Osteoblast (primary cell): ENCODE results near the gene TSPAN17. TPM values are rescaled to one million over a fixed set of nuclear protein-coding genes. Genes with fewer than 3 reads are reported as not detected.

Experiments
- DNase-seq: peaks from one replicate; pipeline ENCODE4 v3.0.0; 2011; ENCODE audit warnings: low spot score, mixed read lengths; ENCODE audit not compliant: insufficient read length; ENCODE audit errors: missing footprints
- H2AFZ ChIP-seq: 2 replicates; pipeline ENCODE4 v1.6.0; 2011; ENCODE audit warnings: mild to moderate bottlenecking, low read length
- H3K27ac ChIP-seq: 2 replicates; pipeline ENCODE4 v1.5.1; 2011; ENCODE audit warnings: mild to moderate bottlenecking, low read depth, low read length, moderate library complexity
- H3K27me3 ChIP-seq: 2 replicates; pipeline ENCODE4 v1.6.0; 2012; ENCODE audit warnings: mild to moderate bottlenecking, control low read depth, inconsistent platforms, low read length, moderate library complexity; ENCODE audit not compliant: insufficient read depth
- H3K36me3 ChIP-seq: 2 replicates; pipeline ENCODE4 v1.5.1; 2011; ENCODE audit warnings: mild to moderate bottlenecking, low read length, control low read depth, moderate library complexity; ENCODE audit not compliant: insufficient read depth
- H3K4me1 ChIP-seq: 2 replicates; pipeline ENCODE4 v1.5.1; 2011; ENCODE audit warnings: mild to moderate bottlenecking, low read length, control low read depth, moderate library complexity; ENCODE audit not compliant: insufficient read depth
- H3K4me2 ChIP-seq: 2 replicates; pipeline ENCODE4 v1.6.0; 2011; ENCODE audit warnings: mild to moderate bottlenecking, low read length; ENCODE audit not compliant: insufficient read depth
- H3K4me3 ChIP-seq: fragments of 200-600 bp; sonication (generic); 3 replicates; pipeline ENCODE4 v1.5.1; 2012; ENCODE audit warnings: mild to moderate bottlenecking, low read length, inconsistent platforms; ENCODE audit not compliant: insufficient read depth
- H3K79me2 ChIP-seq: 2 replicates; pipeline ENCODE4 v1.6.0; 2012; ENCODE audit warnings: mild to moderate bottlenecking, low read length, control low read depth, inconsistent platforms; ENCODE audit not compliant: insufficient read depth
- H3K9me3 ChIP-seq: 2 replicates; pipeline ENCODE4 v1.5.1; 2011; ENCODE audit warnings: low read depth, low read length, control low read depth
- H4K20me1 ChIP-seq: 2 replicates; pipeline ENCODE4 v1.6.0; 2012; ENCODE audit warnings: mild to moderate bottlenecking, low read length, control low read depth; ENCODE audit not compliant: insufficient read depth
- total RNA-seq: library from RNA; depleted of rRNA; stranded (reverse); fragments of >200 nt; gene quantifications from 2 replicates; pipeline ENCODE4 v1.2.3, GENCODE V29; 2012
- TF ChIP-seq, protein P1 (sequence below): IDR thresholded peaks from 2 replicates; pipeline ENCODE4 v1.5.1; 2011; ENCODE audit warnings: mild to moderate bottlenecking, low read depth, low read length, moderate library complexity; ENCODE audit errors: extremely low read depth

The TSPAN17 gene
- total RNA-seq, 1 donor = 26.1 TPM

DNA sequence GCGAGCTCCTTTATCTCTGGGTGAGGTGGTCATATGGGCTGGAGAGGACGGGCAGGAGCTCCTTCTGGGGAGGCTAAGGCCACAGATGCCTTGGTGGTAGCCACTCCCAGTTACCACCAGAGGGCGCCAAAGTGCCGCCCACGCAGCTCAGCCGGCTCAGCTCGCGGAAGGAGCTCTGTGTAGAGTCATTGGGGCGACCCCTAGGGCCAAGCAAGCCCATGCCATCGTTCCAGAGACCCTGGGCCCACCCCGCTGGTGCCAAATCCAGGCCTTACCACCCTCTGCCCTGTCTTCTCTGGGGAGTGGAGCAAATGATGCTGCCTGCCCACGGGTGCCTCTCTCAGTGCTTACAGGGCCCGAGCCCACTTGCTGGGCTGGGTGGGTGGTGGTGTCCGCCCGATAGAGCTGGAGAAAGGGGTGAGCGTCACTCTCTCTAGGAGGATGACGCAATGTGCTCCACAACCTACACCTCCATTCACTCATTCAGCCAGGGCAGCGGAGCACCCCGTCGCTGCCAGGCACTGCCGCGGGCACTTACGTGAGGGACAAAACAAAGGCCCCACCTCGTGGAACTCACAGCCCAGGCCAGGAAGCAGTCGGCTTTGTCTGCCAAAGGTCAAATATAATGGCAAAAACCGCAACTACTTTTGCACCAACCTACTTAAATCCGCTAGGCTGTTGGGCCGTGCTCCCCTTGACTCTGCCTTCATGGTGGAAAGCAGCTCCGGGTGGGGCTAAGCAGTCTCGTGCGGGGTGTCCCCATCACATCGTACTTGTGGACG is 13.8 kb downstream of the TSPAN17 start:
- Histone ChIP-seq H3K4me1 (peaks cover 13% of the 10 kb centered on the region), H3K27me3 (peaks cover 29% of the 10 kb centered on the region), H3K27ac (no peak overlapping the region), H3K36me3 (no peaks in the 10 kb centered on the region), H3K4me2 (peak overlapping the region; percentile 28), H2AFZ (no peak overlapping the region), H3K79me2 (no peaks in the 10 kb centered on the region), H3K9me3 (no peaks in the 10 kb centered on the region), H3K4me3 (no peak overlapping the region), H4K20me1 (peaks cover 7% of the 10 kb centered on the region)
- TF ChIP-seq, protein P1, sequence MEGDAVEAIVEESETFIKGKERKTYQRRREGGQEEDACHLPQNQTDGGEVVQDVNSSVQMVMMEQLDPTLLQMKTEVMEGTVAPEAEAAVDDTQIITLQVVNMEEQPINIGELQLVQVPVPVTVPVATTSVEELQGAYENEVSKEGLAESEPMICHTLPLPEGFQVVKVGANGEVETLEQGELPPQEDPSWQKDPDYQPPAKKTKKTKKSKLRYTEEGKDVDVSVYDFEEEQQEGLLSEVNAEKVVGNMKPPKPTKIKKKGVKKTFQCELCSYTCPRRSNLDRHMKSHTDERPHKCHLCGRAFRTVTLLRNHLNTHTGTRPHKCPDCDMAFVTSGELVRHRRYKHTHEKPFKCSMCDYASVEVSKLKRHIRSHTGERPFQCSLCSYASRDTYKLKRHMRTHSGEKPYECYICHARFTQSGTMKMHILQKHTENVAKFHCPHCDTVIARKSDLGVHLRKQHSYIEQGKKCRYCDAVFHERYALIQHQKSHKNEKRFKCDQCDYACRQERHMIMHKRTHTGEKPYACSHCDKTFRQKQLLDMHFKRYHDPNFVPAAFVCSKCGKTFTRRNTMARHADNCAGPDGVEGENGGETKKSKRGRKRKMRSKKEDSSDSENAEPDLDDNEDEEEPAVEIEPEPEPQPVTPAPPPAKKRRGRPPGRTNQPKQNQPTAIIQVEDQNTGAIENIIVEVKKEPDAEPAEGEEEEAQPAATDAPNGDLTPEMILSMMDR = peak; percentile 94
- DNase-seq = peak; percentile 99

DNA sequence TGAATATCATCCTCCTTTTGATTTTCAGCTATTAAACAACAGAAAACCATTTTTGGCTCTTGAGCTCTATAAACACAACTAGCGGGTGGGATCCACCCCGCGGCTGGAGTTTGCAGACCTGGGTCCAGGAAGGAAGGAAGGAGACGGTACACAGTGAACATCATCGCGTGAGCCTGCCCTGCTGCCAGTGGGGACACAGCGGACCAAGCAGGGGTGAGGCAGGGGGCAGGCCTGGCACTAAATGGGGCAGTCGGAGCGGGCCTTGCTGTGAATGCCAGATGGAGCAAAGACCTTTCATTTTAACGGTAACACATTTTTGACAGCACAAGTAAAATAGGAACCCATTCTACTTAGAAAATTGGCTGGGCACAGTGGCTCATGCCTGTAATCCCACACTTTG is 14.4 kb downstream of the TSPAN17 start:
- no peak overlapping the region for H3K4me3 ChIP-seq

DNA sequence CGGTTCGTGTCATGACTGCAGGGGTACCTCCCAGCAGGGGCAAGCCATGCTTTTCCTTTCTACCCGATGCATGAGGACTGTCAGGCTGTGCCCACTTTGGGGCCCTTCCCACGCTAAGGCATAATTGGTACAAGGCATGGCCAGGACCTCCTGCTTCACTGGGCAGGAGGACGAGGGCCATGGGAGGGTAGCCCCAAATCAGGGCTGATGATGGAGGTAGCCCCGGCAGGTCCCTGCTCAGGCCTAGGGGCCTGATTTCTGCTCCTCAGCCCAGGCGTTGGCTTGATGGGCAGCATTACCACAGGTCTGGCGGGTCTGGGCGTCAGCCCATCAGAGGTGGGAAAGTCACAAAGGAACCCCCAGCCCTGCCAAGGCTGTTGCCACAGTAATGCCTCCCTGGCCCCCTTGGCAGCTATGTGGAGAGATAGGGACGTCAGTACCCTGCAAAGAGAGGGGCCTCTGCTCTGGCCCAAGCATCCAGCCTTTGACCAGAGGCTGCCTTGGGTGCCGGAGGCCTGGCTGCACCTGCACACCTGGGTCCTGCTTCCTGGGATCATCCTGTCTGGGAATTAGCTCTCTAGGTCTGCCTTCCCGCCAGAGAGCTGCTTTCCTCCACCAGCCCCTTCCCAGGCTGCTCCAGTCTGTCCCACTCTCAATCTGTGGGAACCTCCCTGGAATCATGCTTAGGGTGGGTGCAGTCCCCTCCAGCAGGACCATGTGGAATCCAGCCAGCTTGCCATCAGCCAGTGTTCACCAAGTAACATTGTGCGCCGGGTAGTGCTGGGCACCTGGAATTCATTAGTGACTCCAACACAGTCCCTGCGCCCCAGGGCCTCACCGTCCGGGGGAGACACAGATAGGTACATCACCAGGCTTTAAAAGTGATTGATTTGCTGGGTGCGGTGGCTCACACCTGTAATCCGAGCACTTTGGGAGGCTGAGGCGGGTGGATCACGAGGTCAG is 15.4 kb downstream of the TSPAN17 start:
- H4K20me1 ChIP-seq = peaks cover 7% of the 10 kb centered on the region
- no peak overlapping the region for H3K27ac ChIP-seq
- peaks cover 13% of the 10 kb centered on the region for H3K4me1 ChIP-seq
- peak; percentile 69 for DNase-seq
- H3K4me2 ChIP-seq = no peak overlapping the region
- TF ChIP-seq, protein P1 = no peak
- no peak overlapping the region for H3K4me3 ChIP-seq
- peaks cover 33% of the 10 kb centered on the region for H3K27me3 ChIP-seq
- no peaks in the 10 kb centered on the region for H3K9me3 ChIP-seq
- H2AFZ ChIP-seq = no peak overlapping the region
- H3K79me2 ChIP-seq = no peaks in the 10 kb centered on the region
- no peaks in the 10 kb centered on the region for H3K36me3 ChIP-seq

More for the DNA sequence above, 14.4 kb downstream of the TSPAN17 start:
- Histone ChIP-seq H3K27me3 (peaks cover 29% of the 10 kb centered on the region), H3K36me3 (no peaks in the 10 kb centered on the region), H3K4me2 (no peak overlapping the region), H3K4me1 (peaks cover 13% of the 10 kb centered on the region), H2AFZ (no peak overlapping the region), H4K20me1 (peaks cover 7% of the 10 kb centered on the region), H3K79me2 (no peaks in the 10 kb centered on the region), H3K9me3 (no peaks in the 10 kb centered on the region), H3K27ac (no peak overlapping the region)
- TF ChIP-seq, protein P1 = no peak
- DNase-seq = no peak

DNA sequence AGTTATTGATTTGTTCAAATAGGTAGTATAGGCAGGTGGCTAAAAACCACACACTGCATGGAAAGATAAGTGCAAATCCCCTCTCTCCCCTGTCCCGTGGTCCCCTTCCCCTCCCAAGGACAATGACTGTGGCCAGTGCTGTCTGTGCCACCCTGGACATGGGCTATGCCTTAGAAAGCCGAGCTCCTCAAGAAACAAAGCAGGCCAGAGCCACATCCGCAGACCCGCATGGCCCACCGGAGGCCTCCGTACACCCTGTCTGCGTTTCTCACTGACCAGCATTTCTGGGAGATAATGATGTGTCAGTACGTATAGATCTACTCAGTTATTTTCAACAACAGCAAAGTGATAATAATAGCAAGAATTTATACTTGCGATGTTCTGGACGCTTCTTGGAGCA is 16.3 kb downstream of the TSPAN17 start:
- Histone ChIP-seq H3K4me3 (no peak overlapping the region), H3K4me1 (peaks cover 9% of the 10 kb centered on the region), H3K79me2 (no peaks in the 10 kb centered on the region), H3K27me3 (peaks cover 42% of the 10 kb centered on the region), H4K20me1 (peaks cover 7% of the 10 kb centered on the region), H3K9me3 (no peaks in the 10 kb centered on the region), H3K27ac (no peak overlapping the region), H3K36me3 (no peaks in the 10 kb centered on the region), H3K4me2 (no peak overlapping the region), H2AFZ (no peak overlapping the region)
- TF ChIP-seq, protein P1 = no peak
- DNase-seq = no peak
